Spleen (tissue), 7 donors: ENCODE data around the gene UBR1.

Experiments
- CTCF ChIP-seq, 11 experiments: fragments of 200-600 bp in 7 of 11; fragments of 450-650 bp in 4 of 11; sonication (generic) in 4 of 11; IDR thresholded peaks in 8 of 11; conservative IDR thresholded peaks in 3 of 11; 1 replicate in 7 of 11; 2 replicates in 4 of 11; pipeline versions ENCODE4 v1.4.0 to v1.8.0; 2016 to 2021; ENCODE audit warnings: antibody characterized with exemption in 11 of 11, inconsistent platforms in 4 of 11, mild to moderate bottlenecking in 1 of 11
- POLR2A ChIP-seq, 3 donors: fragments of 450-650 bp; IDR thresholded peaks; one replicate each; pipeline ENCODE4 v1.5.1; 2017; ENCODE audit warnings: antibody characterized with exemption in 3 of 3, mild to moderate bottlenecking in 1 of 3
- POLR2AphosphoS5 ChIP-seq, 3 donors: sonication (generic); formaldehyde crosslinking; IDR thresholded peaks; one replicate each; pipeline ENCODE4 v1.5.1; 2017; ENCODE audit warnings: antibody characterized with exemption in 3 of 3
- donor health status: DM: no; HTN: no; CAD: no; lungs with moderate emphysema.
- donor health status: DM: no; HTN: no; CAD: no.
- donor health status: DM: no; HTN: no; CAD: no.

GRCh38 chr15:43126356-43126755, 20.5 kb upstream of the UBR1 start:
- TF ChIP-seq CTCF (IDR thresholded peaks at IDR 0.05 in 8 of 11, conservative IDR thresholded peaks at IDR 0.05 in 3 of 11) (no peak), POLR2AphosphoS5 (IDR thresholded peaks at IDR 0.05) (no peak), POLR2A (IDR thresholded peaks at IDR 0.05) (no peak)
